Bronchial epithelial cell (primary cell): Measurements from ENCODE around the gene MPL. TPM values are rescaled to one million over a fixed set of nuclear protein-coding genes. Genes with fewer than 3 reads are reported as not detected.
"Not testable (repeated sequence)": the region's sequence is repeated elsewhere in the genome, so short reads cannot be mapped to it uniquely, and the experiment has no call there.

Experiments used
- DNase-seq: peaks from one replicate; pipeline ENCODE4 v3.0.0-alpha.2; 2010; ENCODE audit warnings: low read depth
- FAIRE-seq: peaks from 2 replicates; lab custom pipeline; 2011; peaks lifted over from hg19 to GRCh38; lab: Jason Lieb, UNC
- H3K27me3 ChIP-seq: 2 replicates; pipeline ENCODE4 v1.5.1; 2011; ENCODE audit warnings: low read length; ENCODE audit not compliant: control insufficient read depth, insufficient read depth
- H3K36me3 ChIP-seq: 2 replicates; pipeline ENCODE4 v1.5.1; 2011; ENCODE audit warnings: low read length; ENCODE audit not compliant: control insufficient read depth, insufficient read depth
- H3K4me3 ChIP-seq: 2 replicates; pipeline ENCODE4 v1.5.1; 2011; ENCODE audit warnings: mild to moderate bottlenecking, low read depth, low read length, control low read depth
- CTCF ChIP-seq: IDR thresholded peaks from 2 replicates; pipeline ENCODE4 v1.5.1; 2011; ENCODE audit warnings: mild to moderate bottlenecking, moderate library complexity, low read length, control low read depth, inconsistent platforms; ENCODE audit not compliant: insufficient read depth, severe bottlenecking
- total RNA-seq: library from RNA; depleted of rRNA; stranded (reverse); fragments of >200 nt; gene quantifications from 2 replicates; pipeline ENCODE4 v1.2.1, GENCODE V29; 2014

Gene MPL
- total RNA-seq, 1 donor from 2014 or later: not detected

- DNase-seq: no peak
- peaks cover 21% of the 10 kb centered on the region for H3K36me3 ChIP-seq
- FAIRE-seq: no peak
- no peak for TF ChIP-seq CTCF
- H3K4me3 ChIP-seq: peak overlapping the region; percentile 74
- H3K27me3 ChIP-seq: no peaks in the 10 kb centered on the region
Measured at GRCh38 chr1:43368646-43369020, 31.0 kb downstream of the MPL start.

- H3K36me3 ChIP-seq, DNase-seq, H3K4me3 ChIP-seq, H3K27me3 ChIP-seq, FAIRE-seq: not testable (repeated sequence)
Measured at GRCh38 chr1:43369779-43370178, 32.2 kb downstream of the MPL start.

GRCh38 chr1:43370564-43370963 lies 32.9 kb downstream of the MPL start:
- Histone ChIP-seq H3K27me3 (no peaks in the 10 kb centered on the region), H3K4me3 (no peak overlapping the region), H3K36me3 (peaks cover 1% of the 10 kb centered on the region)
- FAIRE-seq (no peak), DNase-seq (no peak)
- TF ChIP-seq CTCF: no peak

- H3K36me3 ChIP-seq: no peaks in the 10 kb centered on the region
- TF ChIP-seq CTCF: no peak
- FAIRE-seq: no peak
Measured at GRCh38 chr1:43372172-43372571, 34.6 kb downstream of the MPL start.

GRCh38 chr1:43373066-43373940 lies 35.7 kb downstream of the MPL start:
- H3K4me3 ChIP-seq: no peak overlapping the region
- no peaks in the 10 kb centered on the region for H3K27me3 ChIP-seq
- DNase-seq (peak; percentile 96), FAIRE-seq (peak; percentile 75)
- TF ChIP-seq CTCF: no peak
- no peaks in the 10 kb centered on the region for H3K36me3 ChIP-seq

More at GRCh38 chr1:43372172-43372571, 34.6 kb downstream of the MPL start:
- no peak overlapping the region for H3K4me3 ChIP-seq
- DNase-seq: peak; percentile 63
- no peaks in the 10 kb centered on the region for H3K27me3 ChIP-seq

- no peak for DNase-seq
- peak; percentile 50 for FAIRE-seq
- H3K36me3 ChIP-seq: peaks cover 3% of the 10 kb centered on the region
- no peak for TF ChIP-seq CTCF
- H3K27me3 ChIP-seq: no peaks in the 10 kb centered on the region
- H3K4me3 ChIP-seq: no peak overlapping the region
Measured at GRCh38 chr1:43376723-43377235, 39.2 kb downstream of the MPL start.
